GM13977 (cell line): ENCODE measurements around the gene FDX1.

Source experiments
- DNase-seq: peaks from one replicate; pipeline ENCODE4 v3.0.0; 2012; ENCODE audit warnings: low spot score
- CTCF ChIP-seq: IDR thresholded peaks from 2 replicates; pipeline ENCODE4 v1.5.1; 2012; ENCODE audit warnings: mild to moderate bottlenecking, control low read depth; ENCODE audit not compliant: insufficient read depth; ENCODE audit errors: extremely low read depth, missing control alignments
- in situ Hi-C: fragments of 300-500 bp; cut with MboI; formaldehyde crosslinking; loops from one replicate; pipeline ENCODE4 v1.12.0; 2022; ENCODE audit warnings: low sequenced_read_pairs, low pct_unique_long_range_greater_than_20kb, mixed read lengths, inconsistent platforms; ENCODE audit not compliant: unreplicated experiment

The FDX1 gene

GRCh38 chr11:110438017-110438416 lies 8.3 kb downstream of the FDX1 start:
- in situ Hi-C loops = loop anchor here (10.0 to 25.0 kb wide), 2 partner anchors 233 to 999 kb away; no protein-coding TSS in a partner anchor
- DNase-seq = no peak
- no peak for TF ChIP-seq CTCF

GRCh38 chr11:110445437-110445836 lies 15.7 kb downstream of the FDX1 start:
- DNase-seq = no peak
- TF ChIP-seq CTCF = no peak
- in situ Hi-C loops = loop anchor here (25.0 kb wide), 1 partner anchor 992 kb away; no protein-coding TSS in a partner anchor

GRCh38 chr11:110446061-110446460 lies 16.3 kb downstream of the FDX1 start:
- no peak for DNase-seq
- TF ChIP-seq CTCF = no peak
- in situ Hi-C loops = loop anchor here (25.0 kb wide), 1 partner anchor 991 kb away; no protein-coding TSS in a partner anchor

GRCh38 chr11:110446594-110446993 lies 16.8 kb downstream of the FDX1 start:
- DNase-seq = no peak
- in situ Hi-C loops = loop anchor here (25.0 kb wide), 1 partner anchor 991 kb away; no protein-coding TSS in a partner anchor
- TF ChIP-seq CTCF = no peak

- in situ Hi-C loops = loop anchor here (25.0 kb wide), 1 partner anchor 990 kb away; no protein-coding TSS in a partner anchor
- no peak for DNase-seq
- TF ChIP-seq CTCF = no peak
Measured at GRCh38 chr11:110447343-110447742, 17.6 kb downstream of the FDX1 start.

- peak; percentile 50 for TF ChIP-seq CTCF
- in situ Hi-C loops = loop anchor here (25.0 kb wide), 1 partner anchor 989 kb away; no protein-coding TSS in a partner anchor
- DNase-seq = no peak
Measured at GRCh38 chr11:110447897-110448745, 18.4 kb downstream of the FDX1 start.
